Left kidney (tissue), 2 donors: ENCODE measurements around the gene SHISA9. TPM values are rescaled to one million over a fixed set of nuclear protein-coding genes. Genes with fewer than 3 reads are reported as not detected.

Experiments
- DNase-seq: peaks from one replicate; pipeline ENCODE4 v3.0.0-alpha.2; 2013
- polyA plus RNA-seq: library from polyadenylated mRNA; unstranded; fragments of 120-200 nt; gene quantifications from one replicate; pipeline ENCODE4 v1.2.1, GENCODE V29; 2013; ENCODE audit not compliant: insufficient read length

SHISA9 gene
- polyA plus RNA-seq, 1 donor, result 4.6 TPM

- DNase-seq, result no peak
Measured at GRCh38 chr16:13264749-13265552, 363.6 kb downstream of the SHISA9 start.

DNA sequence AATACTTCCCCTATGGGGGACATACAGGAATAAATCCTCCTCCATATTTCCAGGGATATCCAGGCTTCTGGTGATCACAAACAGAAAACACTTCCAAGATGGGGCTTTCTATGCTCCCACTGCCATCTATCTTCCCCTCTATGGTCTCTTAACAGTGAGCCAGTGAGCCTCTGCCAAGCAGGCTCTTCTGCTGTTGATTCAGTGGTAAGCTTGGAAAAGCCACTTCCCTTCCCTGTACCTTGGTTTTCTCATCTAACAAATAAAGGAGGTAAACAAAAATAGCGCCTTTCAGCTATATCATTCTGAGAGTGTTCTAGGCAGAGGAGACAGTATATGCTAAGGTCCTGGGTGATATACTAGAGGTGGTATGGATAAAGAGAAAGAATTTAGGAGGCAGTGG is 368.0 kb downstream of the SHISA9 start:
- no peak for DNase-seq

- DNase-seq, result no peak
Measured at GRCh38 chr16:13269905-13270528, 368.6 kb downstream of the SHISA9 start.

DNA sequence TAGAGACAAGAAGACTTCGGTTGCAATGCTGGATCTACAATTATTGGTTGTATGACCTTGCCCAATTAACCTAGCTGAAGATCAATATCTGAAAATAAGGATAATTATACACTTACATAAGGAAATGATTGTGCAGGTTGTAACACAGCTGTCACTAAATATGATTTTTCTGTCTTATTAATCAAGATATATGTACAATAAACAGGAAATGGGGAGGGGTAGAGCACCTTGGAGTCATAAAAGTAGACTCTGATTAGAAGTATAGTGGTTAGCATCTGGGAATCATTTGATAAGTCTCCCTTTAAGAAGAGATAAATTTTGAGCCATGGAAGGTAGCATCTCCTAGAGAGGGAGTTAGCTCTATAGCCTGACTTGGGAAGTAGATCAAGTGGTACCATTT is 369.2 kb downstream of the SHISA9 start:
- no peak for DNase-seq

DNA sequence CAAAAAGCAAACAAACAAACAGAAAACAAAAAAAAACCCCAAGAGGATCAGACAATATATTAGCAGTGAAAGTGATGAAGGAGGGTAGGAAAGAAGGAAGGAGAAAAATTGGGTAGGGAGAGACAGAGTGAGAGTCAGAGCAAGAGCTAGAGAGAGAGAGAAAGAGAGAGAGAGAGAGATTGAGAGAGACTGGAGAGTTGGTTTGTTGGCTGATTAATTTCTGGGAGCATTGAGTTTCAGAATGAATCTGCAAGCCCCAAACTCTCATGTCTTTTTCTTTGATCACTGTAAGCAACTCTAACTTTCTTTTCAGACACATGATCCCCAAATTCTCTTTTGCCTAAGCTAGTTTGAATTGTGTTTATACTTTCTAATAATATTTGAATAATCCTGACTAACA is 388.1 kb downstream of the SHISA9 start:
- no peak for DNase-seq

Other genes with a start within 250 kb of the SHISA9 start
- gene CPPED1, start 97.7 kb upstream of the SHISA9 start, polyA plus RNA-seq, result 25.8 TPM